GM19463 (cell line): ENCODE measurements around the gene NBPF19.
"Not testable (repeated sequence)": the region's sequence is repeated elsewhere in the genome, so short reads cannot be mapped to it uniquely, and the experiment has no call there.

ENCODE experiments used
- ATAC-seq: cut with Tn5 transposase; IDR thresholded peaks from one replicate; pipeline ENCODE4 v1.9.1; 2021; ENCODE audit warnings: mild to moderate bottlenecking, moderate library complexity; ENCODE audit not compliant: unreplicated experiment

NBPF19 gene, protein sequence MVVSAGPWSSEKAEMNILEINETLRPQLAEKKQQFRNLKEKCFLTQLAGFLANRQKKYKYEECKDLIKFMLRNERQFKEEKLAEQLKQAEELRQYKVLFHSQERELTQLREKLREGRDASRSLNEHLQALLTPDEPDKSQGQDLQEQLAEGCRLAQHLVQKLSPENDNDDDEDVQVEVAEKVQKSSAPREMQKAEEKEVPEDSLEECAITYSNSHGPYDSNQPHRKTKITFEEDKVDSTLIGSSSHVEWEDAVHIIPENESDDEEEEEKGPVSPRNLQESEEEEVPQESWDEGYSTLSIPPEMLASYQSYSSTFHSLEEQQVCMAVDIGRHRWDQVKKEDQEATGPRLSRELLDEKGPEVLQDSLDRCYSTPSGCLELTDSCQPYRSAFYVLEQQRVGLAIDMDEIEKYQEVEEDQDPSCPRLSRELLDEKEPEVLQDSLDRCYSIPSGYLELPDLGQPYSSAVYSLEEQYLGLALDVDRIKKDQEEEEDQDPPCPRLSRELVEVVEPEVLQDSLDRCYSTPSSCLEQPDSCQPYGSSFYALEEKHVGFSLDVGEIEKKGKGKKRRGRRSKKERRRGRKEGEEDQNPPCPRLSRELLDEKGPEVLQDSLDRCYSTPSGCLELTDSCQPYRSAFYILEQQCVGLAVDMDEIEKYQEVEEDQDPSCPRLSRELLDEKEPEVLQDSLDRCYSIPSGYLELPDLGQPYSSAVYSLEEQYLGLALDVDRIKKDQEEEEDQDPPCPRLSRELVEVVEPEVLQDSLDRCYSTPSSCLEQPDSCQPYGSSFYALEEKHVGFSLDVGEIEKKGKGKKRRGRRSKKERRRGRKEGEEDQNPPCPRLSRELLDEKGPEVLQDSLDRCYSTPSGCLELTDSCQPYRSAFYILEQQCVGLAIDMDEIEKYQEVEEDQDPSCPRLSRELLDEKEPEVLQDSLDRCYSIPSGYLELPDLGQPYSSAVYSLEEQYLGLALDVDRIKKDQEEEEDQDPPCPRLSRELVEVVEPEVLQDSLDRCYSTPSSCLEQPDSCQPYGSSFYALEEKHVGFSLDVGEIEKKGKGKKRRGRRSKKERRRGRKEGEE (N-terminal part only)

DNA sequence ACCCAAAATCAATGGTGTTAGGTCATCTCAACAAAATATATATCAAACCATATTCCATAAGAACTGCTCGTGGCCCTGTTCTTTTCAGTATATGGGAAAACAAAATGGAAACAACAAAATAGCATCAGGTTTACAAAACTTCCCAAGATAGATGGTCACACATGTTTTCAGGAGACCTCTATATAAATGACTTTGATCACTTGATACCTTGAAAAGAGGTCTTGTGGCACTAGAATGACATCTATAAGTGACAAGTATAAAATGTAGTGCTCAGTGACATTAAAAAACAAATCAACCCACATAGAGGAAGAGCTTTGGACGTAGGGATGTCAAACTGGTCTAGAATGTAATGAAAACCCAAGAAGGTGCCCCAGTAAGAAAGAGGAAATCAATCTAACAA, at the start of gene NBPF19:
NBPF19 (plus strand) TSS at position 301 of the 400 bp plus-strand sequence. CDS start 888 bp downstream, outside the sequence.
- not testable (repeated sequence) for ATAC-seq

- ATAC-seq: not testable (repeated sequence)
Observed at GRCh38 chr1:149428317-149428716, 46.5 kb upstream of the NBPF19 start.

GRCh38 chr1:149445451-149445850, 29.4 kb upstream of the NBPF19 start:
- ATAC-seq: not testable (repeated sequence)

DNA sequence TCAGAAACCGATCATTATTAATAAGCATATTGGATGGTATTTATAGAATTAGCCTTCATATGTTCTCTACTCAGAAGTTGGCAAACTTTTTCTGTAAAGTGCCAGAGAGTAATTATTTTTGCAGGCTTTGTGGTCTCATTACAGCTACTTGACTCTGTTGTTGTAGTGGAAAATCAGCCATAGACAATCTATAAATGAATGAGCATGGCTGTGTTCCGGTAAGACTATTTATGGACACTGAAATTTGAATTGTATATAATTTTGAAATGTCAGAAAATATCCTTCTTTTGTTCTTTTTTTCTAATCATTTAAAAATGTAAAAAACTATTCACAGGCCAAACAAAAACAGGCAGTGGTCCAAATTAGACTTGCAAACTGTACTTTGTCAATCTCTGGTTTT, 22.6 kb upstream of the NBPF19 start:
- ATAC-seq: not testable (repeated sequence)

GRCh38 chr1:149452652-149453051, 22.2 kb upstream of the NBPF19 start:
- ATAC-seq: not testable (repeated sequence)

- not testable (repeated sequence) for ATAC-seq
Observed at GRCh38 chr1:149558350-149558825, 83.5 kb downstream of the NBPF19 start.

- not testable (repeated sequence) for ATAC-seq
Observed at GRCh38 chr1:149561806-149562205, 87.0 kb downstream of the NBPF19 start.

DNA sequence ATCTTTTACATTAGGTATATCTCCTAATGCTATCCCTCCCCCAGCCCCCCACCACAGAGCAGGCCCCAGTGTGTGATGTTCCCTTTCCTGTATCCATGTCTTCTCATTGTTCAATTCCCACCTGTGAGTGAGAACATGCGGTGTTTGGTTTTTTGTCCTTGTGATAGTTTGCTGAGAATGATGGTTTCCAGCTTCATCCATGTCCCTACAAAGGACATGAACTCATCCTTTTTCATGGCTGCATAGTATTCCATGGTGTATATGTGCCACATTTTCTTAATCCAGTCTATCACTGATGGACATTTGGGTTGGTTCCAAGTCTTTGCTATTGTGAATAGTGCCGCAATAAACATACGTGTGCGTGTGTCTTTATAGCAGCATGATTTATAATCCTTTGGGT, 90.6 kb downstream of the NBPF19 start:
- not testable (repeated sequence) for ATAC-seq

DNA sequence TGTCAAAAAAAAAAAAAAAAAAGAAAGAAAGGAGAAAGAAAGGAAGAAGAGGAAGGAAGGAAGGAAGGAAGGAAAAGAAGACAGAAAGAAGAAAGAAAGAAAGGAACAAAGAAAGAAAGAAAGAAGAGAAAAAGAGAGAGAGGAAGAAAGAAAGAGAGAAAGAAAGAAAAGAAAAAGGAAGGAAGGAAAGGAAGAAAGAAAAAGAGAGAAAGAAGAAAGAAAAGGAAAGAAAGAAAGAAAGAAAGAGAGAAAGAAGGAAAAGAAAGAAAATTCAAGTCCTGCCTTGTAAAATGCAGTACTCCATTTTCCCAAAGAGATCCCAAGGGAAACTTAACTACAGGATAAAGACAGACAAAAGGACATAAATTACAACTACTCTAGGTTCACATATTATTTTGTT, 97.9 kb downstream of the NBPF19 start:
- ATAC-seq: not testable (repeated sequence)

GRCh38 chr1:149585592-149585991, 110.7 kb downstream of the NBPF19 start:
- ATAC-seq: not testable (repeated sequence)
